ENCODE results near the gene HRAS.

The HRAS gene

GRCh38 chr11:497565-498296, 37.6 kb downstream of the HRAS start:
- Histone ChIP-seq H3K4me1 (no peaks in the 10 kb centered on the region), H3K9me3 (no peaks in the 10 kb centered on the region), H3K4me3 (no peak overlapping the region), H3K4me2 (no peak overlapping the region), H3K27me3 (no peaks in the 10 kb centered on the region), H3K9ac (no peak overlapping the region), H3K27ac (no peak overlapping the region), H4K20me1 (peaks cover 67% of the 10 kb centered on the region), H3K36me3 (peaks cover 99% of the 10 kb centered on the region)
- no peak for TF ChIP-seq Cebpa-rat (IDR thresholded peaks at IDR 0.05)

GRCh38 chr11:496834-497564, 38.4 kb downstream of the HRAS start:
- no peaks in the 10 kb centered on the region for H3K27me3 ChIP-seq
- no peaks in the 10 kb centered on the region for H3K4me1 ChIP-seq
- no peak overlapping the region for H3K9ac ChIP-seq
- no peak overlapping the region for H3K27ac ChIP-seq
- TF ChIP-seq Cebpa-rat (IDR thresholded peaks at IDR 0.05), result no peak
- peaks cover 97% of the 10 kb centered on the region for H3K36me3 ChIP-seq
- no peak overlapping the region for H3K4me2 ChIP-seq
- H3K9me3 ChIP-seq, result no peaks in the 10 kb centered on the region
- no peak overlapping the region for H3K4me3 ChIP-seq
- peaks cover 67% of the 10 kb centered on the region for H4K20me1 ChIP-seq

DNA sequence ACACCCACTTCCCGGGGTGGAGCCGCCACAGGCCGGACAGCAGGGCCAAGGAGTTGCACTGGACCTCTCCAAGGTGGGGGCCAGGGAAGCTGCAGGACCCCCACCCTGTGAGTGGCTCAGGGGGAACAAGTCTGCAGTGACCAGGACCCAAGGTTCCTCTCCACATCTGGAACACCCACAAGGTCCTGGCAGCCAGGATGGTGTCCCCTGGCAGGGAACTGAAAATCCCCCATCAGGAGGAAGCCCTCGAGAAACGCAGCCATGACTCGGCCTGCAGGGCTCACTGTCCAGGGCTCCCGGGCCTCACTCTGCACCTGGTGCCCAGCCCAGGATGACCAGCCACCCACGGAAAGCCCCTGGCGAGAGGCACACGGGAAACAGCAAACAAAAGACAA, 39.8 kb downstream of the HRAS start:
- no peak overlapping the region for H3K4me2 ChIP-seq
- H3K9ac ChIP-seq, result no peak overlapping the region
- H3K9me3 ChIP-seq, result no peaks in the 10 kb centered on the region
- no peak overlapping the region for H3K27ac ChIP-seq
- no peak for TF ChIP-seq Cebpa-rat (IDR thresholded peaks at IDR 0.05)
- peaks cover 54% of the 10 kb centered on the region for H4K20me1 ChIP-seq
- H3K4me3 ChIP-seq, result no peak overlapping the region
- no peaks in the 10 kb centered on the region for H3K27me3 ChIP-seq
- no peaks in the 10 kb centered on the region for H3K4me1 ChIP-seq
- peaks cover 92% of the 10 kb centered on the region for H3K36me3 ChIP-seq

GRCh38 chr11:494761-495536, 40.4 kb downstream of the HRAS start:
- no peak for TF ChIP-seq Cebpa-rat (IDR thresholded peaks at IDR 0.05)
- H3K4me1 ChIP-seq, result no peaks in the 10 kb centered on the region
- no peak overlapping the region for H3K4me2 ChIP-seq
- peaks cover 48% of the 10 kb centered on the region; the same call in 1 of the 2 replicates for H4K20me1 ChIP-seq
- no peaks in the 10 kb centered on the region for H3K9me3 ChIP-seq
- H3K27me3 ChIP-seq, result no peaks in the 10 kb centered on the region
- H3K27ac ChIP-seq, result no peak overlapping the region
- no peak overlapping the region for H3K9ac ChIP-seq
- no peak overlapping the region for H3K4me3 ChIP-seq
- H3K36me3 ChIP-seq, result peaks cover 92% of the 10 kb centered on the region

GRCh38 chr11:492427-493226, 42.7 kb downstream of the HRAS start:
- peaks cover 92% of the 10 kb centered on the region for H3K36me3 ChIP-seq

GRCh38 chr11:491358-491757, 44.0 kb downstream of the HRAS start:
- peaks cover 57% of the 10 kb centered on the region for H4K20me1 ChIP-seq
- H3K9me3 ChIP-seq, result no peaks in the 10 kb centered on the region
- no peak overlapping the region for H3K4me2 ChIP-seq
- no peak overlapping the region for H3K27ac ChIP-seq
- no peak overlapping the region for H3K4me3 ChIP-seq
- no peak overlapping the region for H3K9ac ChIP-seq
- H3K27me3 ChIP-seq, result no peaks in the 10 kb centered on the region
- no peak for TF ChIP-seq Cebpa-rat (IDR thresholded peaks at IDR 0.05)
- H3K4me1 ChIP-seq, result no peaks in the 10 kb centered on the region
- H3K36me3 ChIP-seq, result peaks cover 92% of the 10 kb centered on the region

More at GRCh38 chr11:492427-493226, 42.7 kb downstream of the HRAS start:
- Histone ChIP-seq H3K9me3 (no peaks in the 10 kb centered on the region), H3K4me3 (no peak overlapping the region), H3K27ac (no peak overlapping the region), H3K9ac (no peak overlapping the region), H3K4me2 (no peak overlapping the region), H3K27me3 (no peaks in the 10 kb centered on the region), H3K4me1 (no peaks in the 10 kb centered on the region), H4K20me1 (peaks cover 49% of the 10 kb centered on the region)
- no peak for TF ChIP-seq Cebpa-rat (IDR thresholded peaks at IDR 0.05)

- no peak overlapping the region for H3K9ac ChIP-seq
- H3K4me3 ChIP-seq, result no peak overlapping the region
- TF ChIP-seq Cebpa-rat (IDR thresholded peaks at IDR 0.05), result no peak
- no peaks in the 10 kb centered on the region for H3K9me3 ChIP-seq
- H3K36me3 ChIP-seq, result peaks cover 90% of the 10 kb centered on the region
- H3K4me2 ChIP-seq, result no peak overlapping the region
- H3K27me3 ChIP-seq, result no peaks in the 10 kb centered on the region
- H3K27ac ChIP-seq, result no peak overlapping the region
- H4K20me1 ChIP-seq, result peaks cover 57% of the 10 kb centered on the region
- H3K4me1 ChIP-seq, result no peaks in the 10 kb centered on the region
Observed at GRCh38 chr11:490930-491260, 44.5 kb downstream of the HRAS start.

DNA sequence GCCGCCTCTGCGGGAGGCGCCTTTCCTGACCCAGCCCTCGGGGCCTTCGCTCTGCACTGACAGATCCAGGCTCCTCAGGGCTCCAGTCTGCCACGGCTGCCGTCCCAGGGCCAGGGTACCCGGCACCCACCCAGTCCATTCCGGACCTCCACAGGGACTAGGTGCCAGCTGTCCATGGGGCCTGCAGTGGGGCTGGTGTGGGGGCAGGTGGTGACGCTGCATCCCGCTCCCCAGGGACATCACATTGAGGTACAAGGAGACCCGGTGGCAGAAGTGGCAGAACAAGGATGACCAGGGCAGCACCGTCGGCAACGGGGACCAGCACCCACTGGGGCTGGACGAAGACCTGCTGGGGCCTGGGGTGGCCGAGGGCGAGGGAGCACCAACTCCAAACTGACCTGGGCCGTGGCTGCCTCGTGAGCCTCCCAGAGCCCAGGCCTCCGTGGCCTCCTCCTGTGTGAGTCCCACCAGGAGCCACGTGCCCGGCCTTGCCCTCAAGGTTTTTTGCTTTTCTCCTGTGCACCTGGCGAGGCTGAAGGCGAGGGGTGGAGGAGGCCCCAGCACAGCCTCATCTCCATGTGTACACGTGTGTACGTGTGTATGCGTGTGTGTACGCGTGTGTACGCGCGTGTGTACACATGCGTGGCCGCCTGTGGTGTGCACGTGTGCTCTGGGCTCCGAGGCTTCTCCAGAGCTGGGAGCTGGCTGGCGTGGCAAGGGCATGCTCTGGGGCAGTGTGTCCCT, 45.0 kb downstream of the HRAS start:
- Histone ChIP-seq H3K4me1 (no peaks in the 10 kb centered on the region), H3K36me3 (peaks cover 85% of the 10 kb centered on the region), H3K9ac (no peak overlapping the region), H3K27ac (no peak overlapping the region), H3K4me2 (no peak overlapping the region), H3K9me3 (no peaks in the 10 kb centered on the region), H4K20me1 (peaks cover 57% of the 10 kb centered on the region), H3K27me3 (no peaks in the 10 kb centered on the region), H3K4me3 (no peak overlapping the region)
- no peak for TF ChIP-seq Cebpa-rat (IDR thresholded peaks at IDR 0.05)
